Amniotic stem cell (primary cell): Measurements from ENCODE around the gene HSPB9.
"Not testable (repeated sequence)": the region's sequence is repeated elsewhere in the genome, so short reads cannot be mapped to it uniquely, and the experiment has no call there.

Experiments
- DNase-seq: peaks from one replicate; lab custom pipeline; 2025; lab: John Stamatoyannopoulos, UW

The HSPB9 gene

GRCh38 chr17:42120161-42120769 is 2.3 kb upstream of the HSPB9 start:
- DNase-seq: no peak

DNA sequence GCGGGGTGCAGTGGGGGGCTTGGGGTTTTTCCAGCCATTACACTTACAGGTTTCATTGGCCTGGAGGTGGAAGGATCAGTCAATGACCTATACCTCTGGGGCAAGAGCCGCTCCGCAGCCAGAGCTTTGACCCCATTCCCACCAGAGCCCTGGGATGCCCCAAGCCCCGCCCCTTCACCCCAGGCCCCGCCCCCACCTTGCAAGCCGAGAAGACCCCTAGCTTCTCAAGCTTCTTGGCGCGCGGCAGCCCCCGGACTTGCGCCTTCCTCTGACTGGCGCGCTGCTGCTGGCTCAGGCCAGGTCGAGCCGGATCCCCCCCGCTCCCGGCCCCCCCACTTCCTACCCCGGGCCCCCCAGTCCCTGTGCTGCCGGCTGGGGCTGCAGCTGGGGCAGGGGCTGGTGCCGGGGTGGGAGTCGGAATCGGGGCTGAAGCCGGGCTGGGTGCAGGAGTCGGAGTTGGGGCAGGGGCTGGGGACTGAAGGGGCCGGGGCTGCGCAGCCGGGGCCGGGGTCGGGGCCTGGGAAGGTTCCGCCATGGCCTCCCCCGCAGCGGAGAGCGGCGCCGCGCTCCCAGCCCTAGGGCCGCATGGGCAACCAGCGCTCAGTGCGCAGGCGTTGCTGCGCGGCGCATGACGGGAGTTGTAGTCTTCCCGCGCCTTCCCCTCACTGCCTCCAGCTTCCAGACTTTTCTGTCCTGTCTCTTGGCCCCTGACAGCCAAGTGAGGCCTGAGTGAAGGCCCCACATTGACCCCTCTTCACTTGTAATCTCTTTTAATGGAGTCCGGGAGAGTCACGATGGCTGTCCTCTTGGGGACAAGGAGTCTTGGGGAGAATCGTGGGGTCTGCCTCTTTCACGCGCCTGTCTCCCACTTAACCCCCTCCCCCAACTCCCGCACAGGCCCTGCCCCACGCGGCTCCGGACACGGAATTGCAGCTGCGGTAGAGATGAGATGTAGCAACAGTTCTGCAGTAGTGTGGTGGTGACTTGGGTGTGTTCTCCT is 1.5 kb upstream of the HSPB9 start, which contains the start of gene KAT2A:
Gene KAT2A (minus strand): TSS at position 598 of the 1,000 bp plus-strand sequence. CDS start 63 bp downstream, at position 535.
- DNase-seq: peak; percentile 53

- DNase-seq: no peak
Measured at GRCh38 chr17:42124256-42124655, 1.7 kb downstream of the HSPB9 start.

GRCh38 chr17:42125565-42125964 is 3.0 kb downstream of the HSPB9 start:
- DNase-seq: no peak

- DNase-seq: no peak
Measured at GRCh38 chr17:42126836-42127235, 4.2 kb downstream of the HSPB9 start.

DNA sequence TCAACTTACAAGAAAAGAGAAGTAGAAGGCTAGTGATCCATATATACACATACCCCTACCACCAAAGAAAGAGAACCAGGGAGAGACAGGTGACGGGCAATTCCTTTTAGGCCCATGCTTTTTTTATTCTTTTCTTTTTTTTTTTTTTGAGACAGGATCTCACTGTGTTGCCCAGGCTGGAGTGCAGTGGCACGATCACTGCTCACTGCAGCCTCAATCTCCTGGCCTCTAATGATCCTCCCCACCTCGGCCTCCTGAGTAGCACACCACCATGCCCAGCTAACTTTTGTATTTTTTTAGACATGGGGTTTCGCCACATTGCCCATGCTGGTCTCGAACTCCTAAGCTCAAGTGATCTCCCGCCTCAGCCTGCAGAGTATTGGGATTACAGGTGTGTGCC is 4.8 kb downstream of the HSPB9 start:
- DNase-seq: no peak

DNA sequence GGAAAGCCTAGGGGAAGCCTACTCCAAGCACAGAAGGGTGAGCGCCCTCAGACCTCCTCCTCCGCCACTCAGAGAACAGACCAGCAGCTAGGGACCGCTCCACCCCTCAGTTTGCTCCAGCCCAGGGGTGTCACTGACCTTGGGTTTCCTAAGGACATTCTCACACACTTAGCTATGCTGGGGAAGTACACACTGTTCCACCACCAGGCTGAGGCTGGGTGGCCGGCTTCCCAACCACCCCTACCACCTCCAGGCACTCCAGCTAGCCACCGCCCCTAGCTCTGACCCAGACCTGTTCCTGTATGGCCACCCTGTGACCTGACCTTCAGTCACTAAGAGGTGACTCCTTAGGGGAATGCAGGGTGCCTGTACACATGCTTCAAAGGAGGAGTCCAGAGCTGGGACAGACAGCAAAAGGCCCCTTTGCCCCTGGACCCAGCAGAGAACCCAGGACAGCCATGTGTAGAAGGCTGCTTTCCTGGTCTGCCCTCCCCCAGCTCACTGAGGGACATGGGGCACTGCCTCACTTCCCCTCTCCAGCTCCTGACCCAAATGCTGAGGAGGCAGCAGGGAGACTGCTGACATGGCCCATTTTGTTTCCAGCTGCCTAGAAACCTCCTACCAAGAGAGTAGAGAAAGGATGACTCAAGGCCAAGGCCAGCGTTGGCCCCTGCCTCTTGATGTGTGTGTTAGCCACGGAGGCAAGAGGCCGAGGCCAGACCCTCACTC is 6.7 kb downstream of the HSPB9 start:
- DNase-seq: no peak

DNA sequence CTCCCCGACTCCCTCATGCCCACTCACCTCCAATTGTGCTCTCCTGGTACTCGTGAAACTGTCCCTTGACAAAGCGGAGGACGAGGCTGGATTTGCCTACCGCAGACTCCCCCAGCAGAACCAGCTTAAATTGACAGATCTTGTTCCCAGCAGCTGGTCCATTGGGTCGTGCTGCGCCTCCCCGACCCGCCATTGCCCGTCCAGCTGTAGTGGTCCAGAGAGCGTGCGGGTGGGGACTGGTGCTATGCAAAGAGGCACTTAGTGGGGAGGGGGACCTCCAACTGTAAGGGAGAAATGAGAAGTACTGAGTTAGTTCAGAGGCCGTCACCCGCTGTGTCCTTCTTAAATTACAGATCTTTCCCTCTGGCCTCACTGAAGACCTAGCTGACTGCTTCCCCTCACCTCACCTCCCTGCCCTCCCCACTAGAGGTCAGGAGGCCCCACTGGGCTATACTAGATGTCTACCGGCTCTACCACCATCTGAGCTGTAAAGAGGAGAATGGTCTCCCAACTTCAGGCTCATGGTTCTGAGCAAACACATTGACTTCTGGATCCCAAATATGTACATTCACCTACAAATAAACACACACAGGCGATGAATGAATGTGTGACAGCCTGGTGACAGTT is 7.8 kb downstream of the HSPB9 start:
- no peak for DNase-seq

DNA sequence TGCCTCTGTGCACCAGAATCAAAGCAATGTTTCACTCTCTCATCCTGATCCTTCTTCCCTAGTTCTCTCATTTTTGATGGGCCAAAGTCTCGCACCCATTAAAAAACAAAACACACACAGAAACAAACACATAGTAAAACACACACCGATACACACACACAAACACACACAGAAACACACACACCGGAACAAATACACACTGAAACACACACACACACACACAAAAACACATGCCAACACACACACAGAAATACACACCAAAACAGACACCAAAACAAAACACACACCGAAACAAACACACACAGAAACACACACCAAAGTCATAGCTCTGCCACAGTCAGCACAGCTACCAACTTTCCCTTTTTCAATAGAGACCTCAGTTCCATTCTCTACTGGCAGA is 8.6 kb downstream of the HSPB9 start:
- no peak for DNase-seq

GRCh38 chr17:42131981-42132432 is 9.4 kb downstream of the HSPB9 start:
- no peak for DNase-seq

GRCh38 chr17:42132941-42133340 is 10.3 kb downstream of the HSPB9 start:
- peak; percentile 69 for DNase-seq

- no peak for DNase-seq
Measured at GRCh38 chr17:42133461-42134041, 10.9 kb downstream of the HSPB9 start.

DNA sequence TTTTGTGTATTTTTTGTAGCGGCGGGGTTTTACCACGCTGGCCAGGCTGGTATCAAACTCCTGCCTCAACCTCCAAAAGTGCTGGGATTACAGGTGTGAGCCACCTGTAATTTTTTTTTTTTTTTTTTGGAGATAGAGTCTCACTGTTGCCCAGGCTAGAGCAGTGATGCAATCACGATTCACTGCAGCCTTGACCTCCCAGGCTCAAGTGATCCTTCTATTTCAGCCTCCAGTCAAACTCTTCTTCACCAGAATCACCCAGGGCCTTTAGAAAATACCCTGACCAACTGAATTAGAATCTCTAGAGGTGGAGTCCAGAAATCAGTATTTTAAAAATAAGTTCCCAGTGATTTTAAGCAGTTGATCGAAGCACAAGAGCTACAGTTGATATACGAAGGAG is 12.5 kb downstream of the HSPB9 start:
- no peak for DNase-seq

GRCh38 chr17:42135664-42136653 is 13.4 kb downstream of the HSPB9 start:
- DNase-seq: no peak

DNA sequence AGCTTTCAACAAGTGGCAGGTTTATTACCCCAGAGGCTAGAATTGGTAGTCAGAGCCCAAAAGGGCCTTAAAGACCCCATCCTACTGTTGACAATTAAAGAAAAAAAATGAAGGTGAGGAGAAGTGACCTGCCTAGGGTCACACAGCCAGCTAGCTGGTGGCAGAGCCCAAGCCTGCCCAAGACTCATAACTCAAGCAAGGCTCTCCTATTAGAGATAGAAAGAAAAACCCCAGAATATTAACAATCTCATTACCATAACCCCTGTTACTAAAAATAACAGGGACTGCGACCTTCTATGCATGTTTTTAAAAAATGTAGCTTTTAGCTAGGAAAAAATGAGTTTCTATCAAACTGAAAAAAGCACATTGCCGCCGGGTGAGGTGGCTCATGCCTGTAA is 14.0 kb downstream of the HSPB9 start:
- DNase-seq: no peak

- no peak for DNase-seq
Measured at GRCh38 chr17:42138749-42139492, 16.3 kb downstream of the HSPB9 start.

- not testable (repeated sequence) for DNase-seq
Measured at GRCh38 chr17:42140690-42141089, 18.1 kb downstream of the HSPB9 start.

DNA sequence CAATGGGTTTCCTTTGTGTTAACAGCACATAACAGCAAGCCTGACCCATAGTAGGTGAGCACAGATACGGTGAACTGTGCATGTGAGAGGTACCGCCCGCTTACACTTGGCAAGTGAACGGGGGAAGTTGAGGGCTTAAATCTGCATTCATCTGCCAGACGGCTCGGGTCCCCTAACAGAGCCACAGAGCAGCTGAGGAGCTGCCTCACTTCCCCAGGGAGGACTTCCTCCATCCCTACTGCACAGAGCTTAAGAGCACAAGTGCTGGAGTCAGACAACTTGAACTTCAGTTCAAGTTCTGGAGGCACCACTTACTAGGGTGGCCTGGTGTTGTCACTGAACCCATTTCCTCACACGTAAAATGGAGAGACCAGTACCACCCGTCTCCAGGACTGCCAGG is 18.8 kb downstream of the HSPB9 start:
- no peak for DNase-seq

GRCh38 chr17:42142371-42142896 is 19.8 kb downstream of the HSPB9 start:
- peak; percentile 16 for DNase-seq
